Kidney (tissue), 14 donors: ENCODE measurements around the gene PPP2R5E. TPM values are rescaled to one million over a fixed set of nuclear protein-coding genes. Genes with fewer than 3 reads are reported as not detected.

Experiments used
- DNase-seq, 5 donors: peaks; one replicate each; pipeline ENCODE4 v3.0.0-alpha.2; 2013 to 2020
- FAIRE-seq: peaks from 2 replicates; lab custom pipeline; 2012; peaks lifted over from hg19 to GRCh38; lab: Jason Lieb, UNC
- H3K27ac ChIP-seq, 2 donors: one replicate each; pipeline ENCODE4 v1.7.0; 2013; ENCODE audit warnings: low read depth in 2 of 2, low read length in 2 of 2, inconsistent platforms in 1 of 2
- H3K27me3 ChIP-seq: one replicate; pipeline ENCODE4 v1.7.1; 2013; ENCODE audit warnings: low read length, inconsistent platforms; ENCODE audit not compliant: control insufficient read depth, insufficient read depth
- H3K36me3 ChIP-seq, 3 donors: one replicate each; pipeline versions ENCODE4 v1.7.0 to v1.7.1; 2013; ENCODE audit warnings: low read length in 3 of 3, control low read depth in 1 of 3, inconsistent platforms in 1 of 3; ENCODE audit not compliant: insufficient read depth in 3 of 3, control insufficient read depth in 2 of 3
- H3K4me1 ChIP-seq, 3 donors: one replicate each; pipeline versions ENCODE4 v1.7.0 to v1.7.1; 2013; ENCODE audit warnings: low read length in 3 of 3, inconsistent platforms in 1 of 3, low read depth in 1 of 3; ENCODE audit not compliant: control insufficient read depth in 2 of 3, insufficient read depth in 2 of 3
- H3K4me3 ChIP-seq, 3 donors: one replicate each; pipeline versions ENCODE4 v1.7.0 to v1.8.1; 2013; ENCODE audit warnings: low read length in 3 of 3, control low read depth in 1 of 3, inconsistent platforms in 1 of 3
- H3K9ac ChIP-seq, 3 donors: one replicate each; pipeline versions ENCODE4 v1.7.0 to v1.7.1; 2013; ENCODE audit warnings: low read length in 3 of 3, control low read depth in 1 of 3, inconsistent platforms in 1 of 3
- H3K9me3 ChIP-seq, 3 donors: one replicate each; pipeline versions ENCODE4 v1.7.0 to v1.7.1; 2013; ENCODE audit warnings: low read length in 3 of 3, control low read depth in 1 of 3, inconsistent platforms in 1 of 3; ENCODE audit not compliant: control insufficient read depth in 2 of 3, insufficient read depth in 1 of 3
- intact Hi-C: fragments of 100-400 bp; cut with DNase I; formaldehyde crosslinking; loops from one replicate; pipeline ENCODE4 v1.11.1; 2022
- polyA plus RNA-seq: library from polyadenylated mRNA; stranded (reverse); fragments of 350-450 nt; fragmentation: Illumina TruSeq; extraction: RNeasy Lipid Tissue Mini Kit (QIAGEN cat#74804); gene quantifications from one replicate; pipeline ENCODE4 v1.2.3, GENCODE V29; 2014; ENCODE audit warnings: low read depth, low replicate concordance; ENCODE audit not compliant: insufficient read depth
- total RNA-seq: library from RNA; stranded (reverse); fragmentation: NEBNext Ultra II Directional; extraction: Animal tissue kit (Norgen Biotek cat#: 25700); gene quantifications from one replicate; pipeline ENCODE4 v1.2.1, GENCODE V29; 2021
- TF ChIP-seq, protein P1 (sequence below): IDR thresholded peaks from 3 replicates; pipeline ENCODE4 v1.5.1; 2012; ENCODE audit warnings: mild to moderate bottlenecking, moderate library complexity, borderline replicate concordance; ENCODE audit not compliant: insufficient read depth; ENCODE audit errors: extremely low read depth
- donor health status: control.
- donor health status: control.
- donor health status: control.
- donor health status: control.
- donor health status: control.
- donor health status: DM: yes; HTN: yes; CAD: no.
- donor health status: Normal renal cell carcinoma (clear cell type).

PPP2R5E gene
- total and polyA plus RNA-seq, 2 donors from 2014 or later: 9.7 to 46.5 TPM

DNA sequence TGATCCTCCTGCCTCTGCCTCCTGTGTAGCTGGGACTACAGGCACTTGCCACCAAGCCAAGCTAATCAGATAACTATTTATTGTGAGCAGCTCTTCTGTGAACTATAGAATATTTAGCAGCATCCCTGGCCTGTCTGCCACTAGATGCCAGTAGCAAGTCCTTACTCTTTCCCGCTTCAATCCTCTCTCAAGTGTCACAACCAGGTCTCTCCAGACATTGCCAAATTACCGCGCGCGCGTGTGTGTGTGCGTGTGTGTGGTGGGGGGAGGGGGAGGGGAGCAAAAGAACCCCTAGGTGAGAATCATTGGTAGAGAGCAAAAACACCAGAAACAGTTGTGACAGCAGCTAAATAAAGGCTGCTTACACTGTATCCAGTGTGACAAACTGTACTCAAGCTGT lies 49.9 kb downstream of the PPP2R5E start:
- no peak for FAIRE-seq
- DNase-seq: peak in 1 of 5 donors; percentile 20
- TF ChIP-seq, protein P1, sequence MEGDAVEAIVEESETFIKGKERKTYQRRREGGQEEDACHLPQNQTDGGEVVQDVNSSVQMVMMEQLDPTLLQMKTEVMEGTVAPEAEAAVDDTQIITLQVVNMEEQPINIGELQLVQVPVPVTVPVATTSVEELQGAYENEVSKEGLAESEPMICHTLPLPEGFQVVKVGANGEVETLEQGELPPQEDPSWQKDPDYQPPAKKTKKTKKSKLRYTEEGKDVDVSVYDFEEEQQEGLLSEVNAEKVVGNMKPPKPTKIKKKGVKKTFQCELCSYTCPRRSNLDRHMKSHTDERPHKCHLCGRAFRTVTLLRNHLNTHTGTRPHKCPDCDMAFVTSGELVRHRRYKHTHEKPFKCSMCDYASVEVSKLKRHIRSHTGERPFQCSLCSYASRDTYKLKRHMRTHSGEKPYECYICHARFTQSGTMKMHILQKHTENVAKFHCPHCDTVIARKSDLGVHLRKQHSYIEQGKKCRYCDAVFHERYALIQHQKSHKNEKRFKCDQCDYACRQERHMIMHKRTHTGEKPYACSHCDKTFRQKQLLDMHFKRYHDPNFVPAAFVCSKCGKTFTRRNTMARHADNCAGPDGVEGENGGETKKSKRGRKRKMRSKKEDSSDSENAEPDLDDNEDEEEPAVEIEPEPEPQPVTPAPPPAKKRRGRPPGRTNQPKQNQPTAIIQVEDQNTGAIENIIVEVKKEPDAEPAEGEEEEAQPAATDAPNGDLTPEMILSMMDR: no peak
- H3K9me3 ChIP-seq: no peaks in the 10 kb centered on the region
- H3K27ac ChIP-seq: no peak overlapping the region
- no peaks in the 10 kb centered on the region for H3K36me3 ChIP-seq
- H3K9ac ChIP-seq: no peak overlapping the region
- peaks cover 0 to 10% (median 3%) of the 10 kb centered on the region in 3 donors for H3K4me1 ChIP-seq
- intact Hi-C loops: no loop called here
- H3K4me3 ChIP-seq: no peak overlapping the region
- no peaks in the 10 kb centered on the region for H3K27me3 ChIP-seq

DNA sequence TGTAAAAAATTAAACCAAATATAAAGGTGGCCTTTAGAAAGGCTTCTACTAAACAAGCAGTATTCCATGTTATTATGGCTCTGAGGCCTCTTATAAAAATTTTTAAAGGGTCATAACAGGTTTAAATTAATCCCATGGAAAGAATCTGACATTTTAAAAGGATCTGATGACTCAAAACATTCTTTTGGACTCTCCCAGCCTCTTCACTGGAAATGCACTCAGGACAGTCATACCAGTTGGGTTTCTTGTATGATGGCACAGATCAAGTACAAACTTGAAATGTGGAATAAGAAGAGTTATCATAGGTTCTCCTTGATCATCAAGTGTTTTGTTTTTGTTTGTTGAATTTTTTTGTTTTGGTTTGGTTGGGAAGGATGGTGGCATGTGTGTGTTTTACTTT lies 50.8 kb downstream of the PPP2R5E start:
- no peak overlapping the region for H3K9ac ChIP-seq
- TF ChIP-seq, protein P1: no peak
- FAIRE-seq: no peak

DNA sequence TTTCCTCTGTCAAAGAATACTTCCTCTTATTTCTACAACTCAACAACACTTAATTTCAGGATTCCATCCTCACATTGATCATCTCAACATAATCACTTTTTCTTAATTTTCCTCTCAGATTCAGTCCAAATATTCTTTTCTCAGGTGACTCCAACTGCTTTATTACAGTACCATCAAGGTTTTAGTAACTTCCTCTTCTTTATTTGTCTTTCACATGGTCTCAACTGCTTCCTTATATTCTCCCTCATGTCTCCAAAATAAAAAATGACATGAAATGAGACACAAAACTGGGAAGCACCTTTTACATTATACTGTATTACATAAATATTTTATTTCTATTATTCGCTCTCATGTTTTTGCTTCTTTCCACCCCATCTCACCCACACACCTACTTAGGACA lies 55.5 kb downstream of the PPP2R5E start:
- intact Hi-C loops: no loop called here

More for the DNA sequence above, 50.8 kb downstream of the PPP2R5E start:
- Histone ChIP-seq H3K27ac (no peak overlapping the region), H3K4me1 (peaks cover 0 to 10% (median 3%) of the 10 kb centered on the region in 3 donors), H3K36me3 (no peaks in the 10 kb centered on the region), H3K4me3 (no peak overlapping the region), H3K9me3 (no peaks in the 10 kb centered on the region), H3K27me3 (no peaks in the 10 kb centered on the region)
- intact Hi-C loops: no loop called here
- DNase-seq: no peak

More for the DNA sequence above, 55.5 kb downstream of the PPP2R5E start:
- Histone ChIP-seq H3K4me1 (peaks cover 0 to 4% (median 1%) of the 10 kb centered on the region in 3 donors), H3K9me3 (no peaks in the 10 kb centered on the region), H3K9ac (no peak overlapping the region), H3K36me3 (no peaks in the 10 kb centered on the region), H3K27me3 (no peaks in the 10 kb centered on the region), H3K4me3 (no peak overlapping the region), H3K27ac (no peak overlapping the region)
- no peak for DNase-seq
- TF ChIP-seq, protein P1: no peak
- no peak for FAIRE-seq
